Measurements from ENCODE around the gene SEPTIN12. TPM values are rescaled to one million over a fixed set of nuclear protein-coding genes. Genes with fewer than 3 reads are reported as not detected.

SEPTIN12 gene
- total and polyA plus RNA-seq, 4 donors, result not detected

DNA sequence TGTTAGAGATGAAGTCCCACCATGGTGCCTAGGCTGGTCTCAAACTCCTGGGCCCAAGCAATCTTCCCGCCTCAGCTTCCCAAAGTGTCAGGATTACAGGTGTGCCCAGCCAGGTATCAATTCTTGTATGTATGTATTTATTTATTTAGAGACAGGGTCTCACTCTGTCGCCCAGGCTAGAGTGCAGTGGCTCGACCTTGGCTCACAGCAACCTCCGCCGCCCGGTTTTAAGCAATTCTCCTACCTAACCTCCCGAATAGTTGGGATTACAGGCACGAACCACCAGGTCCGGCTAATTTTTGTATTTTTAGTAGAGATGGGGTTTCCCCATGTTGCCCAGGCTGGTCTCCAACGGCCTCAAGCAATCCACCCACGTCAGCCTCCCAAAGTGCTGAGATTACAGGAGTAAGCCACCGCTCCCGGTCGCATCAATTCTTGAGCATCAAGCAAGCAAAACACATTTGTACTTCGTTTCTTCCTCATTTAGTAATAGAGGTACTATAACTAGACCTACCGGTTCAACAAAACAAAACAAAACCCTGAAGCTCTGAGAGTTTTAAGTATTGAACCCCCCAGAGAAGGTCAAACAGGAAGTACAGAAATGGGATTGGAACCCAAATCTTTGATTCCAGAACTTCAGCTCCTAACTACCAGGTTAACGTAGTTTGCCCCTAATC lies 20.1 kb downstream of the SEPTIN12 start:
- Histone ChIP-seq H3K4me1 (ENCODE audit: control insufficient read depth in 4 of 4, insufficient read depth in 4 of 4, low read length in 3 of 4) (peaks cover 3 to 30% (median 28%) of the 10 kb centered on the region in 4 donors), H3K27ac (ENCODE audit: low read depth in 1 of 2, low read length in 2 of 2) (peak overlapping the region; percentile 85 to 91)
- TF ChIP-seq TAF1 (conservative IDR thresholded peaks at IDR 0.05), result no peak

DNA sequence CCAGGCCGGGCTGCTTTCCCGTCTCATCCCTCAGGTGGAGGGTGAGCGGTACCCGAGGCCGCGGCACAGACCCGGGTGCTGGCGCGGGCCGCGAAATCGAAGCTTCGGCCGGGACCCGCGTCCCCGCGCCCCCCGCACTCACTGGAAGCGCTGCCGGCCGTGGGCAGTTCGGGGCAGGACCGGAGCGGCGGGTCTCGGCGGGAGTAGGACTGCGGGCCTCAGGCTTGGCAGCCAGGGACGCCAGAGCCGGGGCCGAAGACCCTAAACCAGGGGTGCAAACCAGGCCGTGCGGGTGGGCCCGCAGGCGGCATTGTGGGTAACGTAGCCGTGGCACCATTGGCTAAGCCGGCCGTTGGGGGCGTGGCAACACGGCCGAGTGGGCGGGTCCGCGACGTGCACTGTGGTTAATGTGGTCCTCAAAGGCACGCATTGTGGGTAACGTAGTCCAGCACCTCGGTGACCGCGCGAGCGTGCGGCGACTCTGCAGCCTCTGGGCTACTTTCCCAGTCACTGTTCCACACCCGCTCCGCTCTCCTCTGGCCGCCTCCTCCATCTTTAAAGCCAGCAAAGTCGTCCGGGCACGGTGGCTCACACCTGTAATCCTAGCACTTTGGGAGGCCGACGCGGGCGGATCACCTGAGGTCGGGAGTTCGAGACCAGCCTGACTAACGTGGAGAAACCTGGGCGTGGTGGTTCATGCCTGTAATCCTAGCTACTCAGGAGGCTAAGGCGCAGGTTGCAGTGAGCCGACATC lies 21.1 kb downstream of the SEPTIN12 start, which contains the start of gene ZNF500:
Gene ZNF500, minus strand, starts transcription at position 288 of the 754 bp plus-strand sequence. CDS start 1,184 bp downstream, outside the sequence.
- Histone ChIP-seq H3K27ac (ENCODE audit: low read depth in 1 of 2, low read length in 2 of 2) (peak within 1 kb of the TSS; percentile 85 to 91), H3K4me1 (ENCODE audit: control insufficient read depth in 4 of 4, insufficient read depth in 4 of 4, low read length in 3 of 4) (peaks cover 3 to 30% (median 28%) of the 10 kb centered on the region in 4 donors), H3K9ac (ENCODE audit: low read depth in 1 of 2, low read length in 2 of 2) (peak within 1 kb of the TSS; percentile 32 to 90), H3K4me3 (ENCODE audit: low read depth in 1 of 3, low read length in 3 of 3) (peak within 1 kb of the TSS; percentile 55 to 98 (median 91)), H3K36me3 (ENCODE audit: control insufficient read depth in 4 of 4, insufficient read depth in 3 of 4, low read depth in 1 of 4, low read length in 3 of 4) (peaks cover 0 to 19% (median 11%) of the 10 kb centered on the region in 4 donors), H3K9me3 (ENCODE audit: control insufficient read depth in 4 of 4, low read length in 3 of 4) (no peaks in the 10 kb centered on the region), H3K27me3 (ENCODE audit: control insufficient read depth in 4 of 4, insufficient read depth in 4 of 4, low read length in 3 of 4) (no peaks in the 10 kb centered on the region)
- 3% methylated on average over 72 of the region's 72 CpGs for WGBS
- peak; percentile 99 for DNase-seq (ENCODE audit: low spot score)
- TF ChIP-seq, protein P1, sequence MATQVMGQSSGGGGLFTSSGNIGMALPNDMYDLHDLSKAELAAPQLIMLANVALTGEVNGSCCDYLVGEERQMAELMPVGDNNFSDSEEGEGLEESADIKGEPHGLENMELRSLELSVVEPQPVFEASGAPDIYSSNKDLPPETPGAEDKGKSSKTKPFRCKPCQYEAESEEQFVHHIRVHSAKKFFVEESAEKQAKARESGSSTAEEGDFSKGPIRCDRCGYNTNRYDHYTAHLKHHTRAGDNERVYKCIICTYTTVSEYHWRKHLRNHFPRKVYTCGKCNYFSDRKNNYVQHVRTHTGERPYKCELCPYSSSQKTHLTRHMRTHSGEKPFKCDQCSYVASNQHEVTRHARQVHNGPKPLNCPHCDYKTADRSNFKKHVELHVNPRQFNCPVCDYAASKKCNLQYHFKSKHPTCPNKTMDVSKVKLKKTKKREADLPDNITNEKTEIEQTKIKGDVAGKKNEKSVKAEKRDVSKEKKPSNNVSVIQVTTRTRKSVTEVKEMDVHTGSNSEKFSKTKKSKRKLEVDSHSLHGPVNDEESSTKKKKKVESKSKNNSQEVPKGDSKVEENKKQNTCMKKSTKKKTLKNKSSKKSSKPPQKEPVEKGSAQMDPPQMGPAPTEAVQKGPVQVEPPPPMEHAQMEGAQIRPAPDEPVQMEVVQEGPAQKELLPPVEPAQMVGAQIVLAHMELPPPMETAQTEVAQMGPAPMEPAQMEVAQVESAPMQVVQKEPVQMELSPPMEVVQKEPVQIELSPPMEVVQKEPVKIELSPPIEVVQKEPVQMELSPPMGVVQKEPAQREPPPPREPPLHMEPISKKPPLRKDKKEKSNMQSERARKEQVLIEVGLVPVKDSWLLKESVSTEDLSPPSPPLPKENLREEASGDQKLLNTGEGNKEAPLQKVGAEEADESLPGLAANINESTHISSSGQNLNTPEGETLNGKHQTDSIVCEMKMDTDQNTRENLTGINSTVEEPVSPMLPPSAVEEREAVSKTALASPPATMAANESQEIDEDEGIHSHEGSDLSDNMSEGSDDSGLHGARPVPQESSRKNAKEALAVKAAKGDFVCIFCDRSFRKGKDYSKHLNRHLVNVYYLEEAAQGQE (IDR thresholded peaks at IDR 0.05), result peak; percentile 83
- TF ChIP-seq, protein P2, sequence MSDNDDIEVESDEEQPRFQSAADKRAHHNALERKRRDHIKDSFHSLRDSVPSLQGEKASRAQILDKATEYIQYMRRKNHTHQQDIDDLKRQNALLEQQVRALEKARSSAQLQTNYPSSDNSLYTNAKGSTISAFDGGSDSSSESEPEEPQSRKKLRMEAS (IDR thresholded peaks at IDR 0.05), result no peak
- TF ChIP-seq TAF1 (conservative IDR thresholded peaks at IDR 0.05) (no peak), YY1 (IDR thresholded peaks at IDR 0.05) (peak; percentile 91), HNF4A (conservative IDR thresholded peaks at IDR 0.05) (no peak), SP1 (IDR thresholded peaks at IDR 0.05) (peak; percentile 83), EGR1 (IDR thresholded peaks at IDR 0.05; ENCODE audit: low read depth in 2 of 2) (peak; percentile 34 to 48), JUND (IDR thresholded peaks at IDR 0.05) (no peak), FOXA2 (IDR thresholded peaks at IDR 0.05) (no peak), RXRA (IDR thresholded peaks at IDR 0.05) (peak; percentile 80 to 88), GABPA (IDR thresholded peaks at IDR 0.05 in 1 of 2, conservative IDR thresholded peaks at IDR 0.05 in 1 of 2) (peak in 1 of 2 donors; percentile 86), NR2F2 (IDR thresholded peaks at IDR 0.05) (no peak), HNF4G (IDR thresholded peaks at IDR 0.05) (no peak), FOXA1 (IDR thresholded peaks at IDR 0.05) (no peak), RAD21 (IDR thresholded peaks at IDR 0.05) (peak; percentile 6 to 33)
- TF ChIP-seq, protein P3, sequence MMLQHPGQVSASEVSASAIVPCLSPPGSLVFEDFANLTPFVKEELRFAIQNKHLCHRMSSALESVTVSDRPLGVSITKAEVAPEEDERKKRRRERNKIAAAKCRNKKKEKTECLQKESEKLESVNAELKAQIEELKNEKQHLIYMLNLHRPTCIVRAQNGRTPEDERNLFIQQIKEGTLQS (IDR thresholded peaks at IDR 0.05), result no peak
- TF ChIP-seq, protein P4, sequence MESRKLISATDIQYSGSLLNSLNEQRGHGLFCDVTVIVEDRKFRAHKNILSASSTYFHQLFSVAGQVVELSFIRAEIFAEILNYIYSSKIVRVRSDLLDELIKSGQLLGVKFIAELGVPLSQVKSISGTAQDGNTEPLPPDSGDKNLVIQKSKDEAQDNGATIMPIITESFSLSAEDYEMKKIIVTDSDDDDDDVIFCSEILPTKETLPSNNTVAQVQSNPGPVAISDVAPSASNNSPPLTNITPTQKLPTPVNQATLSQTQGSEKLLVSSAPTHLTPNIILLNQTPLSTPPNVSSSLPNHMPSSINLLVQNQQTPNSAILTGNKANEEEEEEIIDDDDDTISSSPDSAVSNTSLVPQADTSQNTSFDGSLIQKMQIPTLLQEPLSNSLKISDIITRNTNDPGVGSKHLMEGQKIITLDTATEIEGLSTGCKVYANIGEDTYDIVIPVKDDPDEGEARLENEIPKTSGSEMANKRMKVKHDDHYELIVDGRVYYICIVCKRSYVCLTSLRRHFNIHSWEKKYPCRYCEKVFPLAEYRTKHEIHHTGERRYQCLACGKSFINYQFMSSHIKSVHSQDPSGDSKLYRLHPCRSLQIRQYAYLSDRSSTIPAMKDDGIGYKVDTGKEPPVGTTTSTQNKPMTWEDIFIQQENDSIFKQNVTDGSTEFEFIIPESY (IDR thresholded peaks at IDR 0.05), result peak; percentile 94
- TF ChIP-seq, protein P5, sequence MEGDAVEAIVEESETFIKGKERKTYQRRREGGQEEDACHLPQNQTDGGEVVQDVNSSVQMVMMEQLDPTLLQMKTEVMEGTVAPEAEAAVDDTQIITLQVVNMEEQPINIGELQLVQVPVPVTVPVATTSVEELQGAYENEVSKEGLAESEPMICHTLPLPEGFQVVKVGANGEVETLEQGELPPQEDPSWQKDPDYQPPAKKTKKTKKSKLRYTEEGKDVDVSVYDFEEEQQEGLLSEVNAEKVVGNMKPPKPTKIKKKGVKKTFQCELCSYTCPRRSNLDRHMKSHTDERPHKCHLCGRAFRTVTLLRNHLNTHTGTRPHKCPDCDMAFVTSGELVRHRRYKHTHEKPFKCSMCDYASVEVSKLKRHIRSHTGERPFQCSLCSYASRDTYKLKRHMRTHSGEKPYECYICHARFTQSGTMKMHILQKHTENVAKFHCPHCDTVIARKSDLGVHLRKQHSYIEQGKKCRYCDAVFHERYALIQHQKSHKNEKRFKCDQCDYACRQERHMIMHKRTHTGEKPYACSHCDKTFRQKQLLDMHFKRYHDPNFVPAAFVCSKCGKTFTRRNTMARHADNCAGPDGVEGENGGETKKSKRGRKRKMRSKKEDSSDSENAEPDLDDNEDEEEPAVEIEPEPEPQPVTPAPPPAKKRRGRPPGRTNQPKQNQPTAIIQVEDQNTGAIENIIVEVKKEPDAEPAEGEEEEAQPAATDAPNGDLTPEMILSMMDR (IDR thresholded peaks at IDR 0.05; ENCODE audit: low read depth, low read length, missing input control), result no peak

More for the DNA sequence above, 20.1 kb downstream of the SEPTIN12 start:
- Histone ChIP-seq H3K27me3 (ENCODE audit: control insufficient read depth in 4 of 4, insufficient read depth in 4 of 4, low read length in 3 of 4) (no peaks in the 10 kb centered on the region), H3K36me3 (ENCODE audit: control insufficient read depth in 4 of 4, insufficient read depth in 3 of 4, low read depth in 1 of 4, low read length in 3 of 4) (peaks cover 0 to 12% (median 9%) of the 10 kb centered on the region in 4 donors), H3K9me3 (ENCODE audit: control insufficient read depth in 4 of 4, low read length in 3 of 4) (no peaks in the 10 kb centered on the region), H3K4me3 (ENCODE audit: low read depth in 1 of 3, low read length in 3 of 3) (peak overlapping the region; percentile 61 to 78 (median 66)), H3K9ac (ENCODE audit: low read depth in 1 of 2, low read length in 2 of 2) (peak overlapping the region; percentile 26 to 85)
- no peak for DNase-seq (ENCODE audit: low spot score)
- WGBS, result 47% methylated on average over 17 of the region's 17 CpGs
